ENCODE results near the gene DIPK1B. TPM values are rescaled to one million over a fixed set of nuclear protein-coding genes. Genes with fewer than 3 reads are reported as not detected.

Gene DIPK1B
- total RNA-seq, 2 donors from 2014 or later: 1.3 to 3.2 TPM

DNA sequence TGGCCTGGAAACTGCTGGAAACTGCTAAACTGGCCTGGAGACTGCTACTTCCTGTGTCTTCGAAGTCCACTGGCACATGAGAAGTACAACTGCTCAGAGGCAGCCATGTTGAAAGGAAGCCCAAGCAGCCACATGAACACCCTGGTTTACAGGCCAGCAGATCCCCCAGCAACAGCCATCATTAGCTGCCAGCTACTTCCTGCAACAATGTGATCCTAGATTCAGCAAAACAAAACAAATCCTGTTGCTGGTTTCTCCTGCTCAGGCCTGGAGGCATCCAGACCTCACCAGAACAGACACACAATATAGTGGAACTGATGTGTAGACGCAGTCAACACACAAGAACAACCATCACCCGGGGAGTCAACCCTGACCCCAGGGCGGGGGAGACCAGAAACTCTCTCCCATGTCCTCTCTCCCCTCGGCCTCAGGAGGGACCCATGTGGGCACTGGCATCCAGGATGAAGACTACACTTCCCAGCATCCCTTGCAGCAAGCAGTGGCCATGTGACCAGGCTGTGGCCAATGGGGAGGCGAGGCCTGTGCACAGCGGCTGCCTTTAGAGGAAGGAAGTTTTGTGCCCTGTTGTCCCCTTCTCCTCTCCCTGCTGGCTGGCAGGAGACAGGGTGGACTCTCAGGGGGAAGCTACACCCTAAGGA is 61.1 kb downstream of the DIPK1B start:
- H3K27me3 Mint-ChIP-seq: peaks cover 23% of the 10 kb centered on the region
- H3K9me3 ChIP-seq (ENCODE audit: control insufficient read depth, low read length, poor library complexity, severe bottlenecking): no peaks in the 10 kb centered on the region
- peaks cover 2% of the 10 kb centered on the region for H3K36me3 Mint-ChIP-seq (ENCODE audit: low read depth)
- H3K4me3 Mint-ChIP-seq: no peak overlapping the region
- ATAC-seq (peak; percentile 61), DNase-seq (no peak)
- H3K27ac Mint-ChIP-seq: no peak overlapping the region
- peaks cover 13% of the 10 kb centered on the region for H3K4me1 Mint-ChIP-seq

Other genes with a start within 250 kb of the DIPK1B start
- 10 to 100 TPM; 71.7 to 74.7 TPM for gene SEC16A, start 229.5 kb upstream of the DIPK1B start, total RNA-seq
- 10 to 100 TPM; 31.7 to 37.5 TPM for gene NOTCH1, start 166.5 kb upstream of the DIPK1B start, total RNA-seq
- 1 to 10 TPM in 1 of 2 donors, not detected in 1; 5.7 TPM for gene EGFL7, start 49.7 kb upstream of the DIPK1B start, total RNA-seq
- 1 to 10 TPM; 7.7 to 8.5 TPM for gene AGPAT2, start 25.1 kb upstream of the DIPK1B start, total RNA-seq
- under 1 TPM in 1 of 2 donors, not detected in 1; 0.90 TPM for gene LCN10, start 30.4 kb downstream of the DIPK1B start, total RNA-seq
- gene LCN6, start 36.0 kb downstream of the DIPK1B start, total RNA-seq: not detected
- gene LCN8, start 45.7 kb downstream of the DIPK1B start, total RNA-seq: under 1 TPM in 1 of 2 donors, not detected in 1; 0.65 TPM
- gene LCN15, start 51.9 kb downstream of the DIPK1B start, total RNA-seq: not detected
- 10 to 100 TPM; 16.5 to 21.8 TPM for gene TMEM141, start 78.8 kb downstream of the DIPK1B start, total RNA-seq
- 1 to 10 TPM; 1.8 to 2.2 TPM for gene CCDC183, start 83.8 kb downstream of the DIPK1B start, total RNA-seq
- gene RABL6, start 95.4 kb downstream of the DIPK1B start, total RNA-seq: 10 to 100 TPM; 55.6 to 59.7 TPM
- 1 to 10 TPM; 2.9 to 3.7 TPM for gene AJM1, start 129.9 kb downstream of the DIPK1B start, total RNA-seq
- 10 to 100 TPM; 33.8 to 36.2 TPM for gene PHPT1, start 136.8 kb downstream of the DIPK1B start, total RNA-seq
- 1 to 10 TPM; 3.4 TPM for gene MAMDC4, start 139.8 kb downstream of the DIPK1B start, total RNA-seq
- gene EDF1, start 153.7 kb downstream of the DIPK1B start, total RNA-seq: 100 to 1,000 TPM; 212 to 224 TPM
- 10 to 100 TPM; 20.8 to 21.4 TPM for gene TRAF2, start 173.9 kb downstream of the DIPK1B start, total RNA-seq
- gene FBXW5, start 232.2 kb downstream of the DIPK1B start, total RNA-seq: 10 to 100 TPM; 84.3 to 88.4 TPM
- 1 to 10 TPM; 1.4 to 2.7 TPM for gene C8G, start 232.7 kb downstream of the DIPK1B start, total RNA-seq
- 1 to 10 TPM; 2.6 to 4.2 TPM for gene LCN12, start 239.7 kb downstream of the DIPK1B start, total RNA-seq